ENCODE results near the gene SMYD4.

SMYD4 gene

DNA sequence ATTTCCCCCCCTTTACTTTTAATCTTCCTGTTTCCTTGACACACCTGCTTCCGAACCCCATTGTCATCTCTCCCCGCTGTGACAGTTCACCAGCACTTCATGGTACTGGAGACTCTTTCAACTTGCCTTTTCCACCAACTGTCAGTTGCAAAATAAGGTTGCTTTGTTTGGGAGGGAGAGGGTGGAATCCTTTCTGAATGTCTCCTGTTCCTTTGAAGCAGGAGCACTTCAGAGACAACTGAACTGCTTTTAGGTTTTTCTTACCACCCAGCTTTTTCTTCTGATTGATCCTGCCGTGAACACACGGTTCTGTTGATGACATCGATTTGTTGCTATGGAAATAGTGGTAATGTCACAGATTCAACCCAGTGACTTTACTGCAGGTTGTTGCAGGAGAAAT is 42.1 kb upstream of the SMYD4 start:
- ChIA-PET CTCF (interaction anchor here (0.6 kb wide), 1 partner anchor 183 kb away, joined by 8 read pairs; the partner anchor contains the start of gene HIC1), POLR2A (ENCODE audit: low non-redundant PET) (no interaction called here)
- no peak for TF ChIP-seq CTCF (conservative IDR thresholded peaks at IDR 0.05; ENCODE audit: low read depth)
- DNase-seq (ENCODE audit: low spot score): no peak
- H3K27ac ChIP-seq: no peak overlapping the region

- no peak overlapping the region for H3K27ac ChIP-seq
- no peak for TF ChIP-seq CTCF (conservative IDR thresholded peaks at IDR 0.05; ENCODE audit: low read depth)
- CTCF ChIA-PET: interaction anchor here (1.9 kb wide), 1 partner anchor 11 kb away, joined by 7 read pairs; no protein-coding TSS in a partner anchor
- DNase-seq (ENCODE audit: low spot score): no peak
- POLR2A ChIA-PET (ENCODE audit: low non-redundant PET): no interaction called here
These were observed 40.9 kb upstream of the SMYD4 start for GRCh38 chr17:1870592-1870991.

DNA sequence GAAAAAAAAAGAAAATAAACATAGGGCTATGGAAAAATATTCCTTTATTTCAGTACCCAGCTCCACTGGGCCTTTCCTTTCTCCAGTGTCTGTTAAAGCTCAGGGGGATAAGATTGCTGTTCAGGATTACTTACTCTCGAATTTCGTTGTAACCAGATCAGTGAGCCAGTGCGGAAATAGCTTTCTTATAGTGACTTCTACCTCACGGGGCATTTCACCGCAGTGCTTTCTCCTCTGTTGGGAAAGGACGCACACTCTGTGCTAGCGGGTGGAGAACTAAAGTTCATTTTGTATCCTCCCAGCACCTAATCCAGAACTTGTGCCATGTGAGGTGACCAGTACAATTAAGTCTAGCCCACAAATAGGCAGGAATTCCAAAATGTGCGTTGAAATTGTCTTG is 38.4 kb upstream of the SMYD4 start:
- no peak for DNase-seq (ENCODE audit: low spot score)
- no peak for TF ChIP-seq CTCF (conservative IDR thresholded peaks at IDR 0.05; ENCODE audit: low read depth)

GRCh38 chr17:1867307-1867706 is 37.6 kb upstream of the SMYD4 start:
- CTCF ChIA-PET: no interaction called here
- no peak for DNase-seq (ENCODE audit: low spot score)
- no peak for TF ChIP-seq CTCF (conservative IDR thresholded peaks at IDR 0.05; ENCODE audit: low read depth)
- POLR2A ChIA-PET (ENCODE audit: low non-redundant PET): no interaction called here
- no peak overlapping the region for H3K27ac ChIP-seq

More for the DNA sequence above, 38.4 kb upstream of the SMYD4 start:
- H3K27ac ChIP-seq: no peak overlapping the region
- ChIA-PET CTCF (no interaction called here), POLR2A (ENCODE audit: low non-redundant PET) (no interaction called here)

DNA sequence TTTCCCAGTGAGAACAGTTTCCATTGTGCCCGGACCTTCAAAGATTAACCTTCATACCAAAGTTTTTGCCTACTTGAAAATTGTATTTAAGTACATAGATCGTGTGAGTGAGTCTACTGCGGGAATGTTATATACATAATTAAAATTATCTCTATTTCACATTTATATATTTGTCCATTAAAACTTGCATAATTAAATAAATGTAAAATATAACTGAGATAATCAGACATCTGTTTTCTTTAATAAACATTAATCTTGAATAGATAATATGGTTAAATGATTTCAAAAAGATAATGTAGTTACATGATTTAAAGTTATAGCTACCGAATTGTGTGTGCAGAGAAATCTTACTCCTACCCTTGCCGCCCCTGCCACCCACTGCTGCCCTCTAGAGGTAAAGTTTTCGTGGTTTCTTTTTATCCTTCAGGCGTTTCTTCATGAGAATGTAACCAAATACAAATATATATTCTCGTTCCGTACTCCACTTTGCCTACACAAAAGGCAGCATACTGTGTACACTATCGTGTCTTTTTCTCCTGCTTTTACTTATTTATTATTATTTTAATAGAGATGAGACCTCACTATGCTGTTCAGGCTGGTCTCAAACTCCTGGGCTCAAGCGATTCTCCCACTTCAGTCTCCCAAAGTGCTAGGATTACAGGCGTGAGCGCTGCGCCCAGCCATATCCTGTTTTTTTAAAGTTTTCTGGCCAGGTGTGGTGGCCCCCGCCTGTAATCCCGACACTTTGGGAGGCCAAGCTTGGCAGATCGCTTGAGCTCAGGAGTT is 35.7 kb upstream of the SMYD4 start:
- peak; percentile 48 for DNase-seq (ENCODE audit: low spot score)
- ChIA-PET POLR2A (ENCODE audit: low non-redundant PET) (no interaction called here), CTCF (interaction anchor here (0.5 to 1.0 kb wide), 13 partner anchors 15 to 471 kb away, joined by 3 to 6 read pairs (median 3); no protein-coding TSS in a partner anchor)
- TF ChIP-seq CTCF (conservative IDR thresholded peaks at IDR 0.05; ENCODE audit: low read depth): peak; percentile 75
- no peak overlapping the region; the same call in 1 of the 2 replicates for H3K27ac ChIP-seq

DNA sequence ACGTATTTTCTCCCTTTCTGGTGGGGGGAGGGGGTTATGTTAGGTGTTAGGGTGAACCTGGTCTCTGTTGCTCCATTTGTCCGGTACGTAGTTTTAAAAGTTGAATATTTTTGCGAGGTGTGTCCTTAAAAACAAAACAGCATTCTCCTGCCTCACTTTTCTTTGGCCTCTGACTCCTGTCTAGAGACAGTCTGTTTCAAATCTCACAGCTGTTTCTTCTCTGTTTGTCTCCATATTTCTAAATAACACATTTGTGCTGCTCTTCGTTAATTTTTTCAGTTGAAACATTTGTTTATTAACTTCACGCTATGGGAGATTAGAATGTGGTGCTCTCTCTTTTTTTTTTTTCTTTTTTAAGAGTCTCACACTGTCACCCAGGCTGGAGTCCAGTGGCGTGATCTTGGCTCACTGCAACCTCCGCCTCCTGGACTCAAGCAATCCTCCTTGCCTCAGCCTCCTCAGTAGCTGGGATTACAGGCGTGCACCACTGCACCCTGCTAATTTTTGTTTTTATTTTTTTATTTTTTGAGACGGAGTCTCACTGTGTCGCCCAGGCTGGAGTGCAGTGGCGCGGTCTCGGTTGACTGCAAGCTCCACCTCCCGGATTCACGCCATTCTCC is 31.8 kb upstream of the SMYD4 start:
- DNase-seq (ENCODE audit: low spot score): no peak
- no peak for TF ChIP-seq CTCF (conservative IDR thresholded peaks at IDR 0.05; ENCODE audit: low read depth)
- H3K27ac ChIP-seq: no peak overlapping the region
- POLR2A ChIA-PET (ENCODE audit: low non-redundant PET): no interaction called here
- CTCF ChIA-PET: interaction anchor here (0.5 to 0.7 kb wide), 3 partner anchors 81 to 288 kb away, joined by 3 to 5 read pairs (median 3); no protein-coding TSS in a partner anchor
